HG03064 (cell line): ENCODE results near the gene SPPL2B.
"Not testable (repeated sequence)": the region's sequence is repeated elsewhere in the genome, so short reads cannot be mapped to it uniquely, and the experiment has no call there.

ENCODE experiments used
- ATAC-seq: cut with Tn5 transposase; IDR thresholded peaks from one replicate; pipeline ENCODE4 v1.9.1; 2021; ENCODE audit warnings: low read depth; ENCODE audit not compliant: unreplicated experiment

SPPL2B gene, protein sequence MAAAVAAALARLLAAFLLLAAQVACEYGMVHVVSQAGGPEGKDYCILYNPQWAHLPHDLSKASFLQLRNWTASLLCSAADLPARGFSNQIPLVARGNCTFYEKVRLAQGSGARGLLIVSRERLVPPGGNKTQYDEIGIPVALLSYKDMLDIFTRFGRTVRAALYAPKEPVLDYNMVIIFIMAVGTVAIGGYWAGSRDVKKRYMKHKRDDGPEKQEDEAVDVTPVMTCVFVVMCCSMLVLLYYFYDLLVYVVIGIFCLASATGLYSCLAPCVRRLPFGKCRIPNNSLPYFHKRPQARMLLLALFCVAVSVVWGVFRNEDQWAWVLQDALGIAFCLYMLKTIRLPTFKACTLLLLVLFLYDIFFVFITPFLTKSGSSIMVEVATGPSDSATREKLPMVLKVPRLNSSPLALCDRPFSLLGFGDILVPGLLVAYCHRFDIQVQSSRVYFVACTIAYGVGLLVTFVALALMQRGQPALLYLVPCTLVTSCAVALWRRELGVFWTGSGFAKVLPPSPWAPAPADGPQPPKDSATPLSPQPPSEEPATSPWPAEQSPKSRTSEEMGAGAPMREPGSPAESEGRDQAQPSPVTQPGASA

GRCh38 chr19:2328401-2329148 lies at the start of gene SPPL2B, which contains the start of gene LSM7:
Gene SPPL2B (plus strand): TSS chr19:2328684. CDS start chr19:2328710, 26 bp downstream.
Gene LSM7 (minus strand): TSS chr19:2328586. CDS start chr19:2328566, 20 bp downstream.
- ATAC-seq, result no peak

- ATAC-seq, result no peak
These were observed 47.7 kb upstream of the SPPL2B start for GRCh38 chr19:2280633-2281264.

DNA sequence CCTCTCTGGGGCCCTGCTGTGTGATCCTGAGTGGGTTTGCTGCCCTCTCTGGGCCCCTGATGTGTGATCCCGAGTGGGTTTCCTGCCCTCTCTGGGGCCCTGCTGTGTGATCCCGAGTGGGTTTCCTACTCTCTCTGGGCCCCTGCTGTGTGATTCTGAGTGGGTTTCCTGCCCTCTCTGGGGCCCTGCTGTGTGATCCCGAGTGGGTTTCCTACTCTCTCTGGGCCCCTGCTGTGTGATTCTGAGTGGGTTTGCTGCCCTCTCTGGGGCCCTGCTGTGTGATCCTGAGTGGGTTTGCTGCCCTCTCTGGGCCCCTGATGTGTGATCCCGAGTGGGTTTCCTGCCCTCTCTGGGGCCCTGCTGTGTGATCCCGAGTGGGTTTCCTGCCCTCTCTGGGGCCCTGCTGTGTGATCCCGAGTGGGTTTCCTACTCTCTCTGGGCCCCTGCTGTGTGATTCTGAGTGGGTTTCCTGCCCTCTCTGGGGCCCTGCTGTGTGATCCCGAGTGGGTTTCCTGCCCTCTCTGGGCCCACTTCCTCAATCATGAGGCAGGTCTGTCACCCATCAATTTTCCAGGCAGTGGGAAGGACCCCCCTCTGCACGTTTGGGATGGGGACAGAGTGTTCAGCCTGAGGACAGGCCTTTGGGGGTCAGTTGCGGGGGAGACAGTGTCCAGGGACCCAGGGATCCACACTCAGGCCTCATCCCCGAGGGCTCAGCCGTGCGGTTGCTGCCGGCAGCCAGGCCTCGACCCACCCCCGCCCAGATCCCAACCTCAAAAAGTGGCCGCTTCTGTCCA lies 47.0 kb upstream of the SPPL2B start:
- not testable (repeated sequence) for ATAC-seq

GRCh38 chr19:2282062-2282861 lies 46.2 kb upstream of the SPPL2B start, which contains the start of gene PEAK3:
Gene PEAK3 (minus strand): TSS chr19:2282175. CDS start chr19:2280931, 1,244 bp downstream.
- ATAC-seq, result no peak

DNA sequence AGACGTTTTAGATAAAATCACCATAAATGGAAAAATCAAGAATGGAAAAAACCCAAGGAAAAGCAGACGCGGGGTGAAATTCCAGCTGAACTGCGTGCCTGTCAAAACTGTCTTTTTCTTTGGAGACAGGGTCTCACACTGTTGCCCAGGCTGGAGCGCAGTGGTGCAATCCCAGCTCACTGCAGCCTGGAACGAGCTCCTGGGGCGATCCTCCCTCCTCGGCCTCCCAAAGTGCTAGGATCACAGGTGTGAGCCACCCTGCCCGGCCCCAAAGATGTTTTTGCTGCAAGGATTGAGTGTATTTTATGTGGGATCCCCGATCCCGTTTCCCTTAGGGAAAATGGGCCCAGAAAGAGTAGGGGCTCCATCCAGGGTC lies 45.6 kb upstream of the SPPL2B start:
- ATAC-seq, result no peak

GRCh38 chr19:2283835-2284507 lies 44.5 kb upstream of the SPPL2B start:
- ATAC-seq, result no peak

DNA sequence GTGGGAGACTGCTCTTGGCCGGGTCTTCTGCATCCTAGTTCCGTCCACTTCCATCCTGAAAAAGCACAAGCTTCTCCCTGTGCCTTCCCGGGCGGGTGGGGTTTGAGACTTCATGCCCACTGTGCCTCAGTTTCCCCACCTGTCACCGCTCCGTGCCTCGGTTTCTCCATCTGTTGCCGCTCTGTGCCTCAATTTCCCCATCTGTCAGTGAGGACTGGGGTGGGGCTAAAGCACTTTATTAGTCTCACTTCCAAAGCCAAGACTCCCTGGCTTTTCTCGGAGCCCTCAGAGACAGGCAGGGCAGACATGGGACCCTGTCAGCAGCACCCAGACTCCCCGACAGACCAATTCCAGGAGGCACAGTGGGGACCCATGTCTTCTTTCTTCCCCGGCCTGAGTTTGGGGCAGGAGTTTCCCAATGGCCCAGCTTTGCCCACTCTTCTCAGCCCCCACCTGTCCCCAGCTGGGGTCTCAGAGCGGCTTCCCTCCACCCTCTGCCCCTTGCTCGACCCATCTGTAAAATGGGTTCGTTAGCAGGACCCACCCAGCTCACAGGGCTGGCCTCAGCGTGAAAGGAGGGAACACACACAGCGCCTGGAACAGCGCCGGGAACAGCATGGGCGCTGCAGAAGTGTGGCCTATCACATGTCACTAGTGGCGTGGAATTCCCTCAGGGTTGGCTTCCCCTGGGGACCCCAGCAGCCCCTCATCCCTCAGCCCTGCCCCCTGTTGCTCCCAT lies 41.9 kb upstream of the SPPL2B start:
- no peak for ATAC-seq

DNA sequence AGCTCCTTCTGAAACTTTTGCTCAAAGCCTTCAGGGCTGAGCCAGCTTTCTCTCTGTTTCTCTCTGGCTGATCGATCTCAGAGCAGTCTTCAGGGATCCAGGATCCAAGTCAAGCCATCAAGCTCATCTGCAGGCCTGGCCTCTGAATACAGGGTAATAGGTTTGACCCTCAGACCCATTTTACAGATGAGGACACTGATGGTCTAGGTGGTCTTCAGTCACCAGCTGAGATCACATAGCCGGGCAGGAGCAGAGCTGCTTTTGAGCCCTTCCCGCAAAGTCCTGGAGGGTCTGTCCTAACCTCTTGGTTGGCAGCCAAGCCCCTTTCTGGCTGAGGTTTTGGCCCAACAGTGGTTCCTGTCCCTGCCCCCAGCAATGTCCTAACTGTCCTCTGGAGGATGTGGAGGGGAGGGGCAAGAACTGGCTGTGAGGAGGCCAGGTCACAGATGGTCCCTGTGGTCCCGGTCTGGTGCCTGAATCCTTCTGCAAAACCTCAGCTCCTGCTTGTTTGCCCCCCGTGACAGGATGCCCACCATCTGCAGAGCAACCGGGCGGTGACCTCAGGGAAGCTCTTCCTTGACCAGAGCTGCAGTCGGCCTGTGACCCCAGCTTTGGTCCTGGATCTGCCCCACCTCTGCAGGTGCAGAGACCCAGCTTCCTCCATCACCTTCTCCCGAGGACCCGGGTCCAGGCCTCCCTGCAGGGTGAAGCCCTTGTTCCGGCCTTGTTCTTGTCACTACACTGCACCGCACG lies 40.7 kb upstream of the SPPL2B start:
- no peak for ATAC-seq

DNA sequence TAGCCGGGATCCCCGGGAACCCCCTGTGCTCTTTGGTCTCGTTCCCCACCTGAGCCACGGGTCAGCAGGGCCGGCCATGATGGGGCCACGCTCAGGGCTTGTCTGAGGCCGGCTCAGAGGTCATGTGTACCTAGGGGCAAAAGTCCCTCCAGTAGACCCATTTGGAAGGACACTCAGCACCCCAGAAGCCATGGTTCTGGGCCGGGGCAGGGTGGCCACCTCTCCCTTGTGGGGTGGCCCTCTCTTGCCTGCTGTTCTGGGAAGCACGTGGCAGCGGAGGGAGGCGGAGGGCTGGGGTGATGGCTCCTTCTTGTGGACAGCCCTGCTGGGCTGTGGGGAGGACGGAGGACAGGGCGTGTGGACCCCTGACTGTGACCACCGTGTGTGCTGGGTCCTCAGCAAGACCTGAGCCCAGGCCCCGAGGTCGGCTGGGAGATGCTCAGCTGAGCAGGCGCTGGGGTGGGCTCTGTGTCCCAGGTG lies 40.1 kb upstream of the SPPL2B start:
- no peak for ATAC-seq

DNA sequence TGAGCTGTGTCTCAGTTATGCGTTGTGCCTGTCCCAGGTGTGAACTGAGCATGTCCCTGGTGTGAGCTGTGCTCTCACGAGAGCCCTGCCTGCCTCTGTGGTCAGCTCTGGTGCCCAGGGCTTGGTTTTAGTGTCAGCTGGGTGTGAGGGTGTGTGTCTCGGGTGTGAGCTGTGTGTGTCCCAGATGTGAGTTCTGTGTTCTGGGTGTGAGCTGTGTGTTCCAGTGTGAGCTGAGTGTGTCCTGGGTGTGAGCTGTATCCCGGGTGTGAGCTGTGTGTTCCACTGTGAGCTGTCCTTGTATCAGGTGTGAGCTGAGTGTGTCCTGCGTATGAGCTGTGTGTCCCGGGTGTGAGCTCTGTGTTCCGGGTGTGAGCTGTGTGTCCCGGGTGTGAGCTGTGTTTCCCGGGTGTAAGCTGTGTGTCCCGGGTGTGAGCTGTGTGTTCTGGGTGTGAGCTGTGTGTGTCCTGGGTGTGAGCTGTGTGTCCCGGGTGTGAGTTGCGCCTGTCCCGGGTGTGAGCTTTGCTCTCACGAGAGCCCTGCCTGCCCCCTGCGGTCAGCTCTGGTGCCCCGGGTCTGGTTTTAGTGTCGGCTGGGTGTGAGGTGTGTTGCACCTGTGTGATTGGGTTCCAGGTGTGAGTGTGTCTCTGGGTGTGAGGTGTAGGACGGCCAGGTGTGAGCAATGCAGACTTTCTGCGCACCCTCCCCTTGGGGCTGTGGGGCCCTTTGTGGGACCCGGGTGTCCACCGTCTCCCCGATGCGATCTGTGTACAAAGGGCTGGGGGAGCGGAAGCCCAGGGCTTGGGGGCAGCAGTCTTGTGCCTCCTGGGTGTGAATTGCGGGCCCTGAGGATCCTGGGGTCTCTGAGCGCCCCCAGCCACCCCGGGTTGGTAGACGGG lies 39.4 kb upstream of the SPPL2B start:
- no peak for ATAC-seq

DNA sequence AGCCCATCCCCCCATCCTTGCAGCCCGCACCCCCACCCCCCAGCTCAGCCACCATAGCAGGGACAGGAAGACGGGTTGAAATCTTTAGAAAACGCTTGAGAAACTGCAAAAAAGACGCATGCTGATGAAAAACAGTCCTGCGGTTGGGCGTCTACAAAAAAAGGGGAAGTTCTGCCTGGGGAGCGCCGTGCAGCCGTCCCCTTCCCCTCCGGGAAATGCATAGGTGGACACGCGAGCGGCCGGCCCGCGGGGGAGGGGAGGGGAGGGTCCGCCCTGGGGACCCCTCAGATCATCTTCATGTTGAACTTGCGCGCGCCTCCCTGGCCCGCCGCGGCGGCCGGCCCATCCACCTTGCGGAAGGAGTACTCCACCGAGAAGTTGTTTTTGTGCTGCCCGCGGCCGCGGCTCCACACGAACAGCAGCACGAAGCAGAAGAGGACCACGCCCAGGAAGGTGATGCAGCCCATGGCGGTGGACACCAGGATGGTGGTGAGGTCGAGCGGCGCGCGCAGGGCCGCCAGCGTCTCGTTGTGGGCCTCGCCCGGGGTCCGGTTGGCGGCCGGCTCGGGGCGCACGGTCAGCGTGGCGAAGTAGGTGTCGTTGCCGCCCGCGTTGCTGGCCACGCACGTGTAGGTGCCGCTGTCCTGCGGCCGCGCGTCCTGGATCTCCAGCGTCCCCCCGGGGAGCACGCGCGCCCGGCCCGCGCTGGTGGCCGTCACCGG lies 38.6 kb upstream of the SPPL2B start:
- no peak for ATAC-seq

GRCh38 chr19:2290441-2291184 lies 37.9 kb upstream of the SPPL2B start:
- ATAC-seq, result no peak

DNA sequence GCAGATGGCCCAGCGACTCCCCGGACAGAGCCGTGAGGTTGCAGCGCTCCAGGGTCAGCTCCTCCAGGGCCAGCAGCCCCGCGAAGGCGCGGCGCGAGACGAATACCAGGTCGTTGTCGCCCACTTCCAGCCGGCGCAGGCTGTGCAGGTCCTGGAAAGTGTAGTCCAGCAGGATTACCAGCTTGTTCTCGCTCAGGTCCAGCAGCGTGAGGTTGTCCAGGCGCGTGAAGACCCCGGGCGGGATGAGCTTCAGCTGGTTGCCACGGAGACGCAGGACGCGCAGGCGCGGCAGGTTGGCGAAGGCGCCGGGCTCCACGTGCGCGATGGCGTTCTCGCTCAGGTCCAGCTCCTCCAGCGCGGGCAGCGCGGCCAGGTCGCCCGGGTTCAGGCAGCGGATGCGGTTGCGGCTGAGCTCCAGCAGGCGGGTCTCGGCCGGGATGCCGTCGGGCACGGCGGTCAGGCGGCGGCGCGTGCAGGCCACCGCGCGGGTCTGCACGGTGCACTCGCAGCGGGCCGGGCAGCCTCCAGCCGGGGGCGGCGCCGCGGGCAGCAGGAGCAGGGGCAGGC lies 37.2 kb upstream of the SPPL2B start:
- no peak for ATAC-seq

- ATAC-seq, result no peak
These were observed 33.7 kb upstream of the SPPL2B start for GRCh38 chr19:2294687-2295335.
